K562 (cell line): ENCODE data around the gene NOD1. TPM values are rescaled to one million over a fixed set of nuclear protein-coding genes. Genes with fewer than 3 reads are reported as not detected.

Source experiments
- ATAC-seq: fragments of 200-7000 bp; cut with Tn5 transposase; 3 replicates; pipeline ENCODE4 v1.9.1; 2020; ENCODE audit warnings: moderate library complexity
- BruUV-seq: library from RNA; stranded (reverse); fragments of 400-500 nt; replicated peaks from 2 replicates; lab custom pipeline; 2021; lab: Mats Ljungman, UMichigan
- CTCF ChIA-PET: fragments of 300-600 bp; formaldehyde crosslinking; extraction: SDS; loops from one replicate; lab custom pipeline; 2021; ENCODE audit warnings: low intra/inter-chr PET ratio; lab: Yijun Ruan, JAX
- POLR2A ChIA-PET: fragments of 300-600, 350-650 bp; sonication (Branson Sonifier 250); formaldehyde crosslinking; extraction: SDS; loops from one replicate; lab custom pipeline; 2021; ENCODE audit warnings: antibody characterized with exemption, inconsistent platforms; lab: Yijun Ruan, JAX
- DNase-seq, 4 experiments: peaks; one replicate each; pipeline versions ENCODE4 v3.0.0 to v3.0.0-alpha.2; 2011 to 2018; ENCODE audit warnings: low spot score in 3 of 4, mixed read lengths in 3 of 4; ENCODE audit errors: extremely low read depth in 1 of 4
- FAIRE-seq: peaks from 2 replicates; lab custom pipeline; 2011; peaks lifted over from hg19 to GRCh38; lab: Jason Lieb, UNC
- H2AFZ ChIP-seq: 2 replicates; pipeline ENCODE4 v1.6.0; 2011; ENCODE audit warnings: low read depth, low read length, control low read depth, inconsistent platforms
- H3K27ac ChIP-seq: fragments of 200-600 bp; 3 replicates; pipeline ENCODE4 v1.8.0; 2011; ENCODE audit warnings: low read depth, mild to moderate bottlenecking, control low read depth, inconsistent platforms, low read length, moderate library complexity, mixed read lengths; ENCODE audit errors: extremely low read depth
- H3K27me3 ChIP-seq, 2 experiments: fragments of 300-600 bp in 1 of 2; 2 replicates in 1 of 2; 3 replicates in 1 of 2; pipeline versions ENCODE4 v1.6.0 to v1.8.0; 2011; ENCODE audit warnings: inconsistent platforms in 2 of 2, low read length in 2 of 2, mild to moderate bottlenecking in 1 of 2, mixed read lengths in 1 of 2, moderate library complexity in 1 of 2; ENCODE audit not compliant: control insufficient read depth in 2 of 2, insufficient read depth in 2 of 2
- H3K36me3 ChIP-seq: fragments of 300-600 bp; 3 replicates; pipeline ENCODE4 v1.8.0; 2011; ENCODE audit warnings: mild to moderate bottlenecking, low read length, inconsistent platforms; ENCODE audit not compliant: control insufficient read depth, insufficient read depth
- H3K4me1 ChIP-seq, 2 experiments: fragments of 200-600 bp in 1 of 2; replicated peaks in 1 of 2; 2 replicates in 1 of 2; 3 replicates in 1 of 2; pipeline versions ENCODE4 v1.5.1 to v1.8.0; 2011; ENCODE audit warnings: inconsistent platforms in 2 of 2, low read length in 2 of 2, mild to moderate bottlenecking in 1 of 2, mixed read lengths in 1 of 2, moderate library complexity in 1 of 2; ENCODE audit not compliant: control insufficient read depth in 2 of 2, insufficient read depth in 2 of 2
- H3K4me2 ChIP-seq: 2 replicates; pipeline ENCODE4 v1.6.1; 2011; ENCODE audit warnings: low read length, control low read depth, inconsistent platforms, mixed read lengths; ENCODE audit not compliant: insufficient read depth
- H3K4me3 ChIP-seq: fragments of 200-600 bp; sonication (generic), shearing (Covaris generic); 2 replicates; pipeline ENCODE4 v1.5.1; 2016; ENCODE audit warnings: control low read depth, inconsistent platforms
- H3K79me2 ChIP-seq: fragments of 200-600 bp; 3 replicates; pipeline ENCODE4 v1.8.0; 2011; ENCODE audit warnings: low read length, inconsistent platforms; ENCODE audit not compliant: control insufficient read depth, insufficient read depth
- H3K9ac ChIP-seq, 2 experiments: 2 replicates each; pipeline versions ENCODE4 v1.6.0 to v1.6.1; 2011; ENCODE audit warnings: low read depth in 2 of 2, low read length in 2 of 2, control low read depth in 1 of 2, inconsistent platforms in 1 of 2, mild to moderate bottlenecking in 1 of 2, mixed read lengths in 1 of 2; ENCODE audit not compliant: insufficient read depth in 1 of 2
- H3K9me1 ChIP-seq: one replicate; pipeline ENCODE4 v1.6.0; 2011; ENCODE audit warnings: inconsistent platforms, mild to moderate bottlenecking, low read length, moderate library complexity; ENCODE audit not compliant: control insufficient read depth, insufficient read depth
- H3K9me3 ChIP-seq: replicated peaks from 2 replicates; pipeline ENCODE4 v1.5.1; 2011; ENCODE audit warnings: low read depth, low read length, inconsistent platforms; ENCODE audit not compliant: control insufficient read depth, insufficient read depth
- H4K20me1 ChIP-seq: replicated peaks from 2 replicates; pipeline ENCODE4 v1.6.1; 2011; ENCODE audit warnings: low read length, inconsistent platforms, mixed read lengths; ENCODE audit not compliant: control insufficient read depth, insufficient read depth
- C11orf30 ChIP-seq: fragments of 450-650 bp; IDR thresholded peaks from 2 replicates; pipeline ENCODE4 v1.6.1; 2016; ENCODE audit warnings: low read depth, mild to moderate bottlenecking
- MAFF ChIP-seq: IDR thresholded peaks from 2 replicates; pipeline ENCODE4 v1.6.1; 2012; ENCODE audit warnings: low read length, improper control_type of control experiment
- NELFE ChIP-seq: IDR thresholded peaks from 2 replicates; pipeline ENCODE4 v1.6.1; 2011; ENCODE audit warnings: mild to moderate bottlenecking; ENCODE audit not compliant: insufficient read depth, insufficient read length
- POLR2G ChIP-seq: fragments of 200-400 bp; formaldehyde crosslinking; IDR thresholded peaks from 2 replicates; pipeline ENCODE4 v1.6.1; 2017; ENCODE audit warnings: low read depth, mild to moderate bottlenecking, antibody characterized with exemption, low read length, moderate library complexity
- RBM25 ChIP-seq: fragments of 200-400 bp; formaldehyde crosslinking; IDR thresholded peaks from 2 replicates; pipeline ENCODE4 v1.6.1; 2018; ENCODE audit warnings: low read length, low read depth, moderate library complexity; ENCODE audit not compliant: severe bottlenecking
- TFAM ChIP-seq: fragments of 250-450 bp; sonication (Bioruptor Pico); conservative IDR thresholded peaks from 2 replicates; pipeline ENCODE4 v1.5.0; 2021; ENCODE audit warnings: mild to moderate bottlenecking, moderate library complexity
- ZFP36 ChIP-seq: fragments of 150-350 bp; IDR thresholded peaks from 2 replicates; pipeline ENCODE4 v1.6.1; 2018; ENCODE audit warnings: low read length, low read depth; ENCODE audit not compliant: partially characterized antibody
- ZNF274 ChIP-seq: IDR thresholded peaks from 2 replicates; pipeline ENCODE4 v1.6.1; 2011; ENCODE audit warnings: low read depth, mild to moderate bottlenecking, low read length, moderate library complexity, borderline replicate concordance
- ZNF316 ChIP-seq: fragments of 450-650 bp; IDR thresholded peaks from 2 replicates; pipeline ENCODE4 v1.6.1; 2016
- ZNF696 ChIP-seq: fragments of 250-450 bp; sonication (Bioruptor Pico); conservative IDR thresholded peaks from 2 replicates; pipeline ENCODE4 v1.4.0; 2020; ENCODE audit warnings: mild to moderate bottlenecking, moderate library complexity
- WGBS: fragments of 100-300 bp; shearing (Covaris generic); methylation state at CpG from one replicate; pipeline ENCODE4 v1.1.6; 2016; ENCODE audit warnings: low coverage, mixed read lengths; ENCODE audit not compliant: insufficient coverage; ENCODE audit errors: missing lambda C conversion rate; 5-methylcytosine and 5-hydroxymethylcytosine counted together
- in situ Hi-C: fragments of 300-500 bp; cut with MboI; formaldehyde crosslinking; loops from 4 replicates; pipeline ENCODE4 v1.15.0; 2018; ENCODE audit warnings: inconsistent platforms, mixed read lengths
- intact Hi-C: fragments of 100-400 bp; cut with micrococcal nuclease; formaldehyde crosslinking; loops from 2 replicates; pipeline ENCODE4 v1.14.2; 2022
- polyA plus RNA-seq, 8 experiments: library from polyadenylated mRNA; depleted of rRNA in 4 of 8; stranded (reverse) in 5 of 8; unstranded in 3 of 8; fragments of >200 nt; fragmentation: Nextera tagmentation in 2 of 8; fragmentation: Illumina TruSeq in 1 of 8; extraction: Ambion mirVana in 2 of 8; extraction: Trizol in 1 of 8; gene quantifications; 2 replicates each; pipeline versions ENCODE4 v1.2.1 to v1.2.3, GENCODE V29; 2011 to 2014; ENCODE audit warnings: inconsistent platforms in 1 of 8, missing spikeins in 1 of 8
- total RNA-seq, 7 experiments: library from RNA; depleted of rRNA in 6 of 7; stranded (reverse); fragments of >200 nt in 6 of 7; fragmentation: Illumina TruSeq in 2 of 7; extraction: Trizol in 2 of 7; gene quantifications; 2 replicates each; pipeline versions ENCODE4 v1.2.1 to v1.2.3, GENCODE V29; 2011 to 2021; ENCODE audit warnings: low replicate concordance in 1 of 7

NOD1 gene
- total and polyA plus RNA-seq, 9 of the 15 experiments (the other 6 are each of a cell fraction or from before 2014, with no cell fraction given): 0.34 to 7.1 (median 4.7) TPM

DNA sequence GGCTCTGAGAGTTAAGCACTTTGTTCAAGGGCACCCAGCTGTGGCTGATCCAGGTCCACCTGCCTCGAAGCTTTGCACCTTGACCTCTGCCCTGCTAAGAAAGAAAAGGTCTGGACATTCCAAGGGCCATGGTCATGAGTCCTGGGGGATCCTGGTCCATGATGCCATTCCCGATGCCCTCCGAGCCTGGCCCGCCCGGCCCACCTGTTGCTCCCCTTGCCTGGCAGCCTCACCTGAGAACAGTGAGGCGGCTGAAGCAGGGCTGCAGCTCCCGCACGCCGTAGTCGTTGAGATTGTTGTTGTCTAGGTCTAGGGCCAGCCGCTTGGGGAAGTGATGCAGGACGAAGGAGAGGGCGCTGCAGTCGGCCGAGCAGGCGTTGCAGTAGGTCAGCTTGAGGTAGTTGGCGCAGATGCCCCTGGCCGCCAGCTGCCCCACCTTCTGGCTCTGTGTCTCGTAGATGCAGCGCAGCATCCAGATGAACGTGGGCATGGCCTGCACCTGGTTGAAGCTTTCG lies 27.5 kb downstream of the NOD1 start:
- BruUV-seq: no TSS peak
- Histone ChIP-seq H3K4me3 (no peak overlapping the region), H2AFZ (no peak overlapping the region), H3K4me2 (no peak overlapping the region), H3K9ac (no peak overlapping the region), H3K27me3 (no peaks in the 10 kb centered on the region), H3K9me1 (no peaks in the 10 kb centered on the region), H3K4me1 (peaks cover 0 to 4% of the 10 kb centered on the region in 2 experiments; a peak in 1 of 5 replicates), H3K27ac (no peak overlapping the region), H3K9me3 (no peaks in the 10 kb centered on the region), H4K20me1 (no peaks in the 10 kb centered on the region), H3K79me2 (no peaks in the 10 kb centered on the region), H3K36me3 (0 out of 3 replicates have a peak, but pooled peaks cover 2% of the 10 kb centered on the region)
- POLR2A ChIA-PET: interaction anchor here (1.5 kb wide), 1 partner anchor 9 kb away, joined by 3 read pairs; no protein-coding TSS in a partner anchor
- FAIRE-seq (no peak), ATAC-seq (no peak), DNase-seq (no peak)
- WGBS: 69% methylated on average over 19 of the region's 22 CpGs
- in situ Hi-C loops: no loop called here
- CTCF ChIA-PET: no interaction called here
- intact Hi-C loops: no loop called here
- 0 out of 2 replicates have a peak, but pooled peaks have one; percentile 24 for TF ChIP-seq POLR2G
- TF ChIP-seq ZNF696 (CRISPR knock-in tag): no peak
- TF ChIP-seq TFAM (CRISPR knock-in tag): no peak
- TF ChIP-seq, all 486 proteins: peak for 1

DNA sequence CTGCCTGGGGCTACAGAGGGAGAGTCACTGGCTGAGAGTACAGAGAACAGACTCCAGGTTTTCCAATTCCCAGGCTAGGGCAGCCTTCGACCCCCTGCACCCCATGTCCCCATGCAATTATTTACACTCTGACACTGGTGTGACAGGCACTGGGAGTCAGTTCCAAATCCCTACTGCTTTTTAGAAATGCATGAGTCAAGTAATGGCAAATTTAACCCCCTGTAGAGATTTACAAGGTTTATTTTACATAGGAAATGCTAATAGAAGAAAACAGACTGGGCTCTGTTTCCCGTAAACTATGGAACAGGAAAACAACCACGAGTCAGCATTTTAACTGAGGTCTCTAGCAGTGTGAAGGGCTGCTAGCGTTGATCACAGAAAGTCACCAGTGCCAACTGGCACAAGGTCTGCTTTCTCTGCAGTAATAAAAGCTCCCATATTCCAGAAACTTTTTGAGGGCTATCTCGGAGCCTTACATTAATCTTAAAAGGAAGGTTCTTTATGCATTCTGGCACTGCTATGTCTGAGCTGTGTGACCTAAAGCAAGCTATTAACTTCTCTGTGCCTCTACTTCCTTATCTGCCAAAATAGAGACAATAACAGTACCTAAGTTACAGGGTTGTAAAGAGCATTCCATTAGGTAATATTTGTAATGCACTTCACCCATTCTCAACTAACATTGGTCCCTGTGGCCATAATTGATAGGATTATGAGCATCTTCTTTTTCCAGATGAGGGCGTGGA lies 28.2 kb downstream of the NOD1 start:
- intact Hi-C loops (no loop called here), in situ Hi-C loops (no loop called here)
- no TSS peak for BruUV-seq
- no peak overlapping the region for H3K4me3 ChIP-seq
- 43% methylated on average over 6 of the region's 6 CpGs for WGBS
- no peak overlapping the region for H3K9ac ChIP-seq
- CTCF ChIA-PET: no interaction called here
- no peaks in the 10 kb centered on the region for H3K36me3 ChIP-seq
- no peak overlapping the region for H3K4me2 ChIP-seq
- H3K27ac ChIP-seq: no peak overlapping the region
- no peak for ATAC-seq
- H3K27me3 ChIP-seq: no peaks in the 10 kb centered on the region
- no peaks in the 10 kb centered on the region for H3K79me2 ChIP-seq
- no peaks in the 10 kb centered on the region for H4K20me1 ChIP-seq
- no peaks in the 10 kb centered on the region for H3K9me1 ChIP-seq
- DNase-seq: no peak
- H2AFZ ChIP-seq: no peak overlapping the region
- POLR2A ChIA-PET: interaction anchor here (1.1 to 1.5 kb wide), 2 partner anchors 10 to 176 kb away, joined by 3 to 4 read pairs; no protein-coding TSS in a partner anchor
- TF ChIP-seq ZNF274: no peak
- peak; percentile 52; the same call in 1 of the 2 replicates for TF ChIP-seq C11orf30
- TF ChIP-seq ZFP36: peak; percentile 51
- TF ChIP-seq NELFE: no peak
- TF ChIP-seq MAFF: peak; percentile 59; the same call in 1 of the 2 replicates
- TF ChIP-seq ZNF316: peak; percentile 68
- peak; percentile 76 for TF ChIP-seq RBM25
- TF ChIP-seq, all 486 proteins: peak for 5
- Histone ChIP-seq H3K4me1 (peaks cover 0 to 4% of the 10 kb centered on the region in 2 experiments; a peak in 1 of 5 replicates), H3K9me3 (no peaks in the 10 kb centered on the region)
- no peak for FAIRE-seq
